Stomach (tissue), 9 donors: ENCODE measurements around the gene CACNA1E. TPM values are rescaled to one million over a fixed set of nuclear protein-coding genes. Genes with fewer than 3 reads are reported as not detected.

Experiments used
- DNase-seq, 2 donors: peaks; one replicate each; pipeline versions ENCODE4 v3.0.0 to v3.0.0-alpha.2; 2013 to 2019
- H3K27ac ChIP-seq, 5 donors: fragments of 200-600 bp in 4 of 5; sonication (generic) in 4 of 5; one replicate each; pipeline ENCODE4 v1.5.1; 2013 to 2019; ENCODE audit warnings: mild to moderate bottlenecking in 1 of 5, moderate library complexity in 1 of 5
- H3K27me3 ChIP-seq, 3 donors: fragments of 200-600 bp; sonication (generic); one replicate each; pipeline ENCODE4 v1.5.1; 2017 to 2019; ENCODE audit warnings: mixed run types in 1 of 3
- H3K36me3 ChIP-seq, 4 donors: fragments of 200-600 bp; sonication (generic); 1 replicate in 3 of 4; 2 replicates in 1 of 4; pipeline ENCODE4 v1.5.1; 2016 to 2019
- H3K4me1 ChIP-seq, 4 donors: fragments of 200-600 bp; sonication (generic); one replicate each; pipeline ENCODE4 v1.5.1; 2016 to 2019
- H3K4me3 ChIP-seq, 4 donors: fragments of 200-600 bp; sonication (generic) in 3 of 4; one replicate each; pipeline ENCODE4 v1.5.1; 2016 to 2019; ENCODE audit warnings: mild to moderate bottlenecking in 1 of 4
- H3K9me3 ChIP-seq, 4 donors: fragments of 200-600 bp; sonication (generic); one replicate each; pipeline ENCODE4 v1.5.1; 2016 to 2019
- CTCF ChIP-seq, 7 experiments: fragments of 450-650 bp in 4 of 7; fragments of 200-600 bp in 3 of 7; sonication (generic) in 3 of 7; IDR thresholded peaks; one replicate each; pipeline ENCODE4 v1.5.1; 2016 to 2019; ENCODE audit warnings: antibody characterized with exemption in 7 of 7, control low read depth in 2 of 7, mild to moderate bottlenecking in 1 of 7
- EP300 ChIP-seq: sonication (generic); formaldehyde crosslinking; IDR thresholded peaks from one replicate; pipeline ENCODE4 v1.6.1; 2017; ENCODE audit warnings: antibody characterized with exemption
- POLR2A ChIP-seq, 4 donors: fragments of 450-650 bp; IDR thresholded peaks; one replicate each; pipeline ENCODE4 v1.6.1; 2016; ENCODE audit warnings: antibody characterized with exemption in 4 of 4, control low read depth in 2 of 4, mild to moderate bottlenecking in 1 of 4, moderate library complexity in 1 of 4
- POLR2AphosphoS5 ChIP-seq, 3 donors: sonication (generic); formaldehyde crosslinking; IDR thresholded peaks; one replicate each; pipeline ENCODE4 v1.6.1; 2016; ENCODE audit warnings: antibody characterized with exemption in 3 of 3
- WGBS, 5 donors: extraction: QIAGEN DNeasy Blood & Tissue Kit in 3 of 5; methylation state at CpG; one replicate each; pipeline versions ENCODE4 v1.1.5 to v1.1.7; 2013 to 2018; 5-methylcytosine and 5-hydroxymethylcytosine counted together
- intact Hi-C: fragments of 100-400 bp; cut with DNase I; formaldehyde crosslinking; loops from one replicate; pipeline ENCODE4 v1.15.1; 2023; ENCODE audit warnings: low total_unique reads
- polyA plus RNA-seq, 3 donors: library from polyadenylated mRNA; stranded (reverse); fragments of 200-250 nt; gene quantifications; one replicate each; pipeline ENCODE4 v1.2.3, GENCODE V29; 2013
- total RNA-seq, 5 donors: library from RNA; depleted of rRNA; stranded (reverse); fragments of >200 nt; gene quantifications; one replicate each; pipeline versions ENCODE4 v1.1.0 to v1.2.3, GENCODE V29; 2014 to 2016
- donor health status: healthy with polysubstance abuse.
- donor health status: Bipolar disorder and iron deficiency.
- donor health status: healthy.

Gene CACNA1E
- total and polyA plus RNA-seq, 8 donors, result under 0.01 to 1.8 (median 0.01) TPM; not detected in 4

- Histone ChIP-seq H3K9me3 (no peaks in the 10 kb centered on the region), H3K27ac (no peak overlapping the region), H3K4me3 (no peak overlapping the region), H3K4me1 (no peaks in the 10 kb centered on the region), H3K36me3 (no peaks in the 10 kb centered on the region), H3K27me3 (no peaks in the 10 kb centered on the region)
- intact Hi-C loops, result loop anchor here (5.0 kb wide), 1 partner anchor 199 kb away; no protein-coding TSS in a partner anchor
- no peak for DNase-seq
- 27 to 61% (median 44%) methylated on average over 5 of the region's 5 CpGs for WGBS, 5 donors
- no peak for TF ChIP-seq EP300
- no peak for TF ChIP-seq CTCF (IDR thresholded peaks at IDR 0.05)
- TF ChIP-seq POLR2A (IDR thresholded peaks at IDR 0.05), result no peak
- TF ChIP-seq POLR2AphosphoS5 (IDR thresholded peaks at IDR 0.05), result no peak
These were observed 192.5 kb downstream of the CACNA1E start for GRCh38 chr1:181675918-181676190.

- Histone ChIP-seq H3K27me3 (no peaks in the 10 kb centered on the region), H3K36me3 (no peaks in the 10 kb centered on the region), H3K9me3 (no peaks in the 10 kb centered on the region), H3K4me1 (no peaks in the 10 kb centered on the region), H3K4me3 (no peak overlapping the region), H3K27ac (no peak overlapping the region)
- intact Hi-C loops, result loop anchor here (5.0 kb wide), 1 partner anchor 199 kb away; no protein-coding TSS in a partner anchor
- DNase-seq, result peak; percentile 49 to 78
- 25 to 37% (median 27%) methylated on average over 6 of the region's 6 CpGs for WGBS, 5 donors
- TF ChIP-seq CTCF (IDR thresholded peaks at IDR 0.05), result peak in 4 of 7 experiments; percentile 20 to 68 (median 41)
- TF ChIP-seq POLR2A (IDR thresholded peaks at IDR 0.05), result no peak
These were observed 193.0 kb downstream of the CACNA1E start for GRCh38 chr1:181676269-181676668.

- Histone ChIP-seq H3K27me3 (no peaks in the 10 kb centered on the region), H3K4me1 (no peaks in the 10 kb centered on the region), H3K27ac (no peak overlapping the region), H3K9me3 (no peaks in the 10 kb centered on the region), H3K36me3 (no peaks in the 10 kb centered on the region), H3K4me3 (no peak overlapping the region)
- DNase-seq, result no peak
- whole genome bisulfite sequencing, 5 donors, result 84 to 91% (median 90%) methylated on average over 8 to 11 of the region's 11 CpGs
- intact Hi-C loops, result no loop called here
- TF ChIP-seq POLR2A (IDR thresholded peaks at IDR 0.05), result no peak
- no peak for TF ChIP-seq CTCF (IDR thresholded peaks at IDR 0.05)
- no peak for TF ChIP-seq POLR2AphosphoS5 (IDR thresholded peaks at IDR 0.05)
- TF ChIP-seq EP300, result no peak
These were observed 197.0 kb downstream of the CACNA1E start for GRCh38 chr1:181680332-181680731.

GRCh38 chr1:181680871-181681270 is 197.6 kb downstream of the CACNA1E start:
- Histone ChIP-seq H3K4me3 (no peak overlapping the region), H3K9me3 (no peaks in the 10 kb centered on the region), H3K4me1 (no peaks in the 10 kb centered on the region), H3K27me3 (no peaks in the 10 kb centered on the region), H3K27ac (no peak overlapping the region), H3K36me3 (no peaks in the 10 kb centered on the region)
- intact Hi-C loops, result no loop called here
- TF ChIP-seq POLR2A (IDR thresholded peaks at IDR 0.05) (no peak), POLR2AphosphoS5 (IDR thresholded peaks at IDR 0.05) (no peak), EP300 (no peak), CTCF (IDR thresholded peaks at IDR 0.05) (no peak)
- no peak for DNase-seq
- WGBS, 5 donors, result 71 to 82% (median 78%) methylated on average over 7 of the region's 7 CpGs
